ENCODE results near the gene CCDC88A.

DNA sequence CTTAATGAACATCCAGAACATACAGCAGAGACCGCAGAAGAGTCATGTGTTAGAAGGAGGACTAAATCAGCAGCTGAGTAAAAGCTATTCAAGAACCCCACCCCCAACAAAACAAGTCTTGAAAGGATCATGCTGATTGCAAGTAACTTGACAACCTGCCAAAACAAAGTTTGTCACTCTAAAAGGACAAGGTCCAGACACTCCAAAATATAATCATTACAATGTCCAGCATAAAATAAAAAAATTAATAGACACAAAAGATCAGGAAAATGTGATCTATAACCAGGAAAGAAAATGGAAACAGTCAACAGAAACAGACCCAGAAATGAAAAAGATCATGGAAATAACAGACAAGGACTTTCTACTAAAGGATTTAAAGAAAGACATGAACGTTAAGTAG is 28.5 kb downstream of the CCDC88A start:
- TF ChIP-seq, protein P1, sequence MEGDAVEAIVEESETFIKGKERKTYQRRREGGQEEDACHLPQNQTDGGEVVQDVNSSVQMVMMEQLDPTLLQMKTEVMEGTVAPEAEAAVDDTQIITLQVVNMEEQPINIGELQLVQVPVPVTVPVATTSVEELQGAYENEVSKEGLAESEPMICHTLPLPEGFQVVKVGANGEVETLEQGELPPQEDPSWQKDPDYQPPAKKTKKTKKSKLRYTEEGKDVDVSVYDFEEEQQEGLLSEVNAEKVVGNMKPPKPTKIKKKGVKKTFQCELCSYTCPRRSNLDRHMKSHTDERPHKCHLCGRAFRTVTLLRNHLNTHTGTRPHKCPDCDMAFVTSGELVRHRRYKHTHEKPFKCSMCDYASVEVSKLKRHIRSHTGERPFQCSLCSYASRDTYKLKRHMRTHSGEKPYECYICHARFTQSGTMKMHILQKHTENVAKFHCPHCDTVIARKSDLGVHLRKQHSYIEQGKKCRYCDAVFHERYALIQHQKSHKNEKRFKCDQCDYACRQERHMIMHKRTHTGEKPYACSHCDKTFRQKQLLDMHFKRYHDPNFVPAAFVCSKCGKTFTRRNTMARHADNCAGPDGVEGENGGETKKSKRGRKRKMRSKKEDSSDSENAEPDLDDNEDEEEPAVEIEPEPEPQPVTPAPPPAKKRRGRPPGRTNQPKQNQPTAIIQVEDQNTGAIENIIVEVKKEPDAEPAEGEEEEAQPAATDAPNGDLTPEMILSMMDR (IDR thresholded peaks at IDR 0.05), result no peak
- TF ChIP-seq POLR2A (IDR thresholded peaks at IDR 0.05), result no peak

All from lower leg skin (tissue), 3 donors.